ENCODE measurements around the gene GLIPR1L2. TPM values are rescaled to one million over a fixed set of nuclear protein-coding genes. Genes with fewer than 3 reads are reported as not detected.

Gene GLIPR1L2
- total RNA-seq, 2 donors from 2014 or later, result 1.4 to 1.8 TPM

DNA sequence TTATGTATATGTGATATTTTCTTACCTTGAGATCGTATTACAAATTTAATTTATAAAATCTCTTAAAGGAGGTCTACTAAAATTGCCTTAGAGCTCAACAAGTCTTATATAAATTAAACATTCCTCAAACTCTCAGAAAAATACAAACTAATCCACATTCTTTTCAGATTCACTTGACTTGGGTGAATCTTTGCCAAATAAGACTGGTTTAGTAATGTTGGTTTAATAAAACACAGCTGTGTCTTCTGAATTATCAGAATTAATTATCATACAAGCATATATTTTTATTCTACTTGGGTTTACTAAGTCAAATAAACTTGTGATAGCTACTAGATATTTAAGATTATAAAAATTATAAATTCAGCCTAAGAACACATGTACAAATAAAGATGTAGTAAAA lies 13.3 kb downstream of the GLIPR1L2 start:
- H3K9me3 ChIP-seq, result no peaks in the 10 kb centered on the region
- TF ChIP-seq POLR2AphosphoS5 (IDR thresholded peaks at IDR 0.05) (no peak), POLR2A (IDR thresholded peaks at IDR 0.05) (no peak)
- TF ChIP-seq, protein P1, sequence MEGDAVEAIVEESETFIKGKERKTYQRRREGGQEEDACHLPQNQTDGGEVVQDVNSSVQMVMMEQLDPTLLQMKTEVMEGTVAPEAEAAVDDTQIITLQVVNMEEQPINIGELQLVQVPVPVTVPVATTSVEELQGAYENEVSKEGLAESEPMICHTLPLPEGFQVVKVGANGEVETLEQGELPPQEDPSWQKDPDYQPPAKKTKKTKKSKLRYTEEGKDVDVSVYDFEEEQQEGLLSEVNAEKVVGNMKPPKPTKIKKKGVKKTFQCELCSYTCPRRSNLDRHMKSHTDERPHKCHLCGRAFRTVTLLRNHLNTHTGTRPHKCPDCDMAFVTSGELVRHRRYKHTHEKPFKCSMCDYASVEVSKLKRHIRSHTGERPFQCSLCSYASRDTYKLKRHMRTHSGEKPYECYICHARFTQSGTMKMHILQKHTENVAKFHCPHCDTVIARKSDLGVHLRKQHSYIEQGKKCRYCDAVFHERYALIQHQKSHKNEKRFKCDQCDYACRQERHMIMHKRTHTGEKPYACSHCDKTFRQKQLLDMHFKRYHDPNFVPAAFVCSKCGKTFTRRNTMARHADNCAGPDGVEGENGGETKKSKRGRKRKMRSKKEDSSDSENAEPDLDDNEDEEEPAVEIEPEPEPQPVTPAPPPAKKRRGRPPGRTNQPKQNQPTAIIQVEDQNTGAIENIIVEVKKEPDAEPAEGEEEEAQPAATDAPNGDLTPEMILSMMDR (IDR thresholded peaks at IDR 0.05), result no peak
- no peaks in the 10 kb centered on the region for H3K36me3 ChIP-seq
- H3K4me3 ChIP-seq, result no peak overlapping the region
- DNase-seq (ENCODE audit: low spot score), result no peak
- H3K4me1 ChIP-seq (replicated peaks), result no peaks in the 10 kb centered on the region
- no peak overlapping the region for H3K27ac ChIP-seq
- intact Hi-C loops (cut with DNase I), result no loop called here
- no peaks in the 10 kb centered on the region for H3K27me3 ChIP-seq (replicated peaks; ENCODE audit: insufficient read depth)
- WGBS, result 78% methylated on average over 1 of the region's 1 CpG

DNA sequence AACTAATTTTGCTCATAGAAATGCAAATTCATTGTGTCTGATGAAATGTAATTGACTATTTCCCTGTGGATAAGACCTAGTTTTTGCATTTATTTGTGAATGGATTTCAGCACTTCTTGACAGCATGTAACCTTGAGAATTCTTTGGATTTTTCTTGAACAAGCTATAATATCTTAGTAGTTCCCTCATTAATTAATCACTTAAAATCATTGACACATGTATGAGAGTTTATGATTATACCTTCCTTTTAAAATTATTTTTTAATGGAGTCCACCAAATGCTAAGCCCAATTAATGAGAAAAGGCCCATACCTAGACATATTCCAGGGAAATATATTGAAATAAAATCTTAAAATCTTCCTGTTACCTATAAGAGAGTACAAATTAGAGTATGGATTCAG lies 16.8 kb downstream of the GLIPR1L2 start:
- intact Hi-C loops (cut with DNase I), result no loop called here
- DNase-seq (ENCODE audit: low spot score), result no peak
- no peak overlapping the region for H3K4me3 ChIP-seq
- TF ChIP-seq POLR2A (IDR thresholded peaks at IDR 0.05), result no peak
- TF ChIP-seq, protein P1 (IDR thresholded peaks at IDR 0.05), result no peak
- no peak for TF ChIP-seq POLR2AphosphoS5 (IDR thresholded peaks at IDR 0.05)
- no peaks in the 10 kb centered on the region for H3K27me3 ChIP-seq (replicated peaks; ENCODE audit: insufficient read depth)
- H3K4me1 ChIP-seq (replicated peaks), result no peaks in the 10 kb centered on the region
- H3K36me3 ChIP-seq, result no peaks in the 10 kb centered on the region
- H3K9me3 ChIP-seq, result no peaks in the 10 kb centered on the region
- no peak overlapping the region for H3K27ac ChIP-seq

DNA sequence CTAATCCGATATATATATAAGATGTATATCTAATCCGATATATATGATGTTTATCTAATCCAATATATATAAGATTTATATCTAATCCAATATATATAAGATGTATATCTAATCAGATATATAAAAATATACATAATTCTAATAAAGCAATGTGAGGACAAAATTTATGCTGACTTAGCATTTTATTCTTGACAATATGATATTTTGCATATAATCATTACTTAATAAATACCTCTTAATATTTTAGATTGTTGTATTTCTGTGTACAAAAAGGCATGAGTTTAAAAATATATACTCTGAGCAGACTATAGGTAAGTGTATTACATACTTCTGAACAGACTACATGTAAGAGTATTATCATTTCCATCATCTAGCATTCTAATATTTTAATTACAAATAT lies 18.9 kb downstream of the GLIPR1L2 start:
- intact Hi-C loops (cut with DNase I), result no loop called here
- Histone ChIP-seq H3K27me3 (replicated peaks; ENCODE audit: insufficient read depth) (no peaks in the 10 kb centered on the region), H3K9me3 (no peaks in the 10 kb centered on the region), H3K4me3 (no peak overlapping the region), H3K4me1 (replicated peaks) (no peaks in the 10 kb centered on the region), H3K27ac (no peak overlapping the region), H3K36me3 (no peaks in the 10 kb centered on the region)
- WGBS, result 94% methylated on average over 2 of the region's 2 CpGs
- TF ChIP-seq, protein P1 (IDR thresholded peaks at IDR 0.05), result no peak
- TF ChIP-seq POLR2AphosphoS5 (IDR thresholded peaks at IDR 0.05), result no peak
- no peak for TF ChIP-seq POLR2A (IDR thresholded peaks at IDR 0.05)
- DNase-seq (ENCODE audit: low spot score), result no peak

DNA sequence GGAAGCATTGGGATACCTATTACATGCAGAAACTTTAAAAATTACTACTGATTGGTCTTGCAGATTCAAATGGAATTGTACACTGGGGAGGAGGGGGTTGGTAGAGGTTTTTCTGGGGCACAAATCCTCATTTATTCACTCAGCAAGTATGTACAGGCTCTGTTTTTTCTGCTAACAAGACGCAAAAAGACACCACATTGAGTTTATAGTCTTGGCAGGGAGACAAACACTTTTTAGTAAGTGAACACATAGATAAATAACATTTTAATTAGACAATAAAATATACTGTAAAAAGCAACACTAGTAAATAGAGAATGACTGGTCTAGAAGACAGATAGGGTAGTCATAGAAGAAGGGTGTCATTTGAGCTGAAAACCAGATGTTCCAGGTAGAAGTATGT lies 23.8 kb downstream of the GLIPR1L2 start:
- whole genome bisulfite sequencing, result 15% methylated on average over 1 of the region's 1 CpG

DNA sequence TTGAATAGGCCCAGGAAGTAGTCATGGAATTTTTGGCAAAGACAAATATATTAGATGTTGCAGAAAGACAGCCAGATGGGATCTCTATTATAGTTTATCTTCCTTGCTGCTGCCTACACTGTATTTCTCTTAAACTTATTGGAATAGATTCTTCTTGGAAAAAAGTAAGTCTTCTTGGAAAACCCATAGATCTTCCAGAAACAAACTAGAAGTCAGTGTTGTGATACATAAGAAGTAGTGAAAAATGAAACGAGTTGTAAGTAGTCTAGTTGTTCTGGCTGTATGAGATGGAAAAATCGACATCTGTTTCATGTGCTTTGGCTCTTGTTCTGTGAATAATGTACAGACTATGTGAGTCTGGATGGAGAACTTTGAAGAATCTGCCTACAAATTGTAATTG lies 29.0 kb downstream of the GLIPR1L2 start:
- Histone ChIP-seq H3K36me3 (no peaks in the 10 kb centered on the region), H3K4me3 (no peak overlapping the region), H3K27me3 (replicated peaks; ENCODE audit: insufficient read depth) (no peaks in the 10 kb centered on the region), H3K4me1 (replicated peaks) (no peaks in the 10 kb centered on the region), H3K27ac (no peak overlapping the region), H3K9me3 (no peaks in the 10 kb centered on the region)
- no peak for DNase-seq (ENCODE audit: low spot score)
- 81% methylated on average over 2 of the region's 2 CpGs for WGBS
- intact Hi-C loops (cut with DNase I), result no loop called here
- TF ChIP-seq POLR2AphosphoS5 (IDR thresholded peaks at IDR 0.05), result no peak
- TF ChIP-seq, protein P1 (IDR thresholded peaks at IDR 0.05), result no peak
- TF ChIP-seq POLR2A (IDR thresholded peaks at IDR 0.05), result no peak

More for the DNA sequence above, 23.8 kb downstream of the GLIPR1L2 start:
- no peak overlapping the region for H3K4me3 ChIP-seq
- H3K36me3 ChIP-seq, result no peaks in the 10 kb centered on the region
- no peak for TF ChIP-seq POLR2AphosphoS5 (IDR thresholded peaks at IDR 0.05)
- TF ChIP-seq, protein P1 (IDR thresholded peaks at IDR 0.05), result no peak
- no peak for TF ChIP-seq POLR2A (IDR thresholded peaks at IDR 0.05)
- intact Hi-C loops (cut with DNase I), result no loop called here
- no peaks in the 10 kb centered on the region for H3K4me1 ChIP-seq (replicated peaks)
- H3K27me3 ChIP-seq (replicated peaks; ENCODE audit: insufficient read depth), result no peaks in the 10 kb centered on the region
- no peak overlapping the region for H3K27ac ChIP-seq
- no peak for DNase-seq (ENCODE audit: low spot score)
- no peaks in the 10 kb centered on the region for H3K9me3 ChIP-seq
